GM19099 (cell line): Measurements from ENCODE around the gene RTP3.

Experiments
- POLR2A ChIP-seq: IDR thresholded peaks from 3 replicates; pipeline ENCODE4 v1.6.1; 2011; ENCODE audit warnings: low read depth; ENCODE audit not compliant: insufficient read length; ENCODE audit errors: extremely low read depth

The RTP3 gene

GRCh38 chr3:46497556-46498265 lies at the start of gene RTP3:
Gene RTP3 (plus strand): TSS chr3:46497976. CDS start chr3:46498063, 87 bp downstream.
- no peak for TF ChIP-seq POLR2A

GRCh38 chr3:46448721-46449120 lies 49.1 kb upstream of the RTP3 start:
- TF ChIP-seq POLR2A: no peak

GRCh38 chr3:46449755-46450552 lies 47.8 kb upstream of the RTP3 start:
- TF ChIP-seq POLR2A: no peak

- TF ChIP-seq POLR2A: no peak
These were observed 44.1 kb upstream of the RTP3 start for GRCh38 chr3:46453526-46454208.

- no peak for TF ChIP-seq POLR2A
These were observed 43.6 kb upstream of the RTP3 start for GRCh38 chr3:46454209-46454595.

GRCh38 chr3:46454606-46455005 lies 43.2 kb upstream of the RTP3 start:
- TF ChIP-seq POLR2A: no peak

GRCh38 chr3:46455231-46456115 lies 42.3 kb upstream of the RTP3 start:
- TF ChIP-seq POLR2A: no peak

GRCh38 chr3:46456118-46456517 lies 41.7 kb upstream of the RTP3 start:
- no peak for TF ChIP-seq POLR2A

- TF ChIP-seq POLR2A: no peak
These were observed 37.7 kb upstream of the RTP3 start for GRCh38 chr3:46460051-46460450.

GRCh38 chr3:46462111-46462510 lies 35.7 kb upstream of the RTP3 start:
- no peak for TF ChIP-seq POLR2A

- no peak for TF ChIP-seq POLR2A
These were observed 35.3 kb upstream of the RTP3 start for GRCh38 chr3:46462511-46462910.

- no peak for TF ChIP-seq POLR2A
These were observed 34.5 kb upstream of the RTP3 start for GRCh38 chr3:46463120-46463867.

GRCh38 chr3:46463868-46464241 lies 33.9 kb upstream of the RTP3 start:
- TF ChIP-seq POLR2A: no peak
